ENCODE data around the gene COLEC12.

Gene COLEC12

DNA sequence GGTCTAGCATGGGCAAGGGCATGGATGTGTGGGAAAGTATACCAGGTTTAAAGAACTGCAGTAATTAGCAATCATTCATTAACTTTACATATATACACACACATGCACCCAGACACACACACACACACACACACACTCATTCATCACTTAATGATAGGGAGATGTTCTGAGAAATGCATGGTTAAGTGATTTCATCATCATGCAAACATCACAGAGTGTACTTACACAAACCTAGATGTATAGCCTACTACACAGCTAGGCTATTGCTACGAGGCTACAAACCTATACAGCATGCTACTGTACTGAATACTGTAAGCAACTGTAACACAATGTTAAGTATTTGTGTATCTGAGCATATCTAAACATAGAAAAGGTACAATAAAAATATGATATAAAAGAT is 83.6 kb downstream of the COLEC12 start:
- Histone ChIP-seq H3K36me3 (replicated peaks) (no peaks in the 10 kb centered on the region), H3K4me3 (ENCODE audit: low read depth, low read length) (no peak overlapping the region), H3K27ac (no peak overlapping the region), H3K27me3 (replicated peaks) (no peaks in the 10 kb centered on the region)
- in situ Hi-C loops (cut with HindIII; ENCODE audit: low pct_ligation_motif_present, low sequenced_read_pairs), result no loop called here
- TF ChIP-seq, protein P1, sequence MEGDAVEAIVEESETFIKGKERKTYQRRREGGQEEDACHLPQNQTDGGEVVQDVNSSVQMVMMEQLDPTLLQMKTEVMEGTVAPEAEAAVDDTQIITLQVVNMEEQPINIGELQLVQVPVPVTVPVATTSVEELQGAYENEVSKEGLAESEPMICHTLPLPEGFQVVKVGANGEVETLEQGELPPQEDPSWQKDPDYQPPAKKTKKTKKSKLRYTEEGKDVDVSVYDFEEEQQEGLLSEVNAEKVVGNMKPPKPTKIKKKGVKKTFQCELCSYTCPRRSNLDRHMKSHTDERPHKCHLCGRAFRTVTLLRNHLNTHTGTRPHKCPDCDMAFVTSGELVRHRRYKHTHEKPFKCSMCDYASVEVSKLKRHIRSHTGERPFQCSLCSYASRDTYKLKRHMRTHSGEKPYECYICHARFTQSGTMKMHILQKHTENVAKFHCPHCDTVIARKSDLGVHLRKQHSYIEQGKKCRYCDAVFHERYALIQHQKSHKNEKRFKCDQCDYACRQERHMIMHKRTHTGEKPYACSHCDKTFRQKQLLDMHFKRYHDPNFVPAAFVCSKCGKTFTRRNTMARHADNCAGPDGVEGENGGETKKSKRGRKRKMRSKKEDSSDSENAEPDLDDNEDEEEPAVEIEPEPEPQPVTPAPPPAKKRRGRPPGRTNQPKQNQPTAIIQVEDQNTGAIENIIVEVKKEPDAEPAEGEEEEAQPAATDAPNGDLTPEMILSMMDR (IDR thresholded peaks at IDR 0.05; ENCODE audit: low read depth, low read length, missing control alignments), result no peak
- DNase-seq, result no peak

DNA sequence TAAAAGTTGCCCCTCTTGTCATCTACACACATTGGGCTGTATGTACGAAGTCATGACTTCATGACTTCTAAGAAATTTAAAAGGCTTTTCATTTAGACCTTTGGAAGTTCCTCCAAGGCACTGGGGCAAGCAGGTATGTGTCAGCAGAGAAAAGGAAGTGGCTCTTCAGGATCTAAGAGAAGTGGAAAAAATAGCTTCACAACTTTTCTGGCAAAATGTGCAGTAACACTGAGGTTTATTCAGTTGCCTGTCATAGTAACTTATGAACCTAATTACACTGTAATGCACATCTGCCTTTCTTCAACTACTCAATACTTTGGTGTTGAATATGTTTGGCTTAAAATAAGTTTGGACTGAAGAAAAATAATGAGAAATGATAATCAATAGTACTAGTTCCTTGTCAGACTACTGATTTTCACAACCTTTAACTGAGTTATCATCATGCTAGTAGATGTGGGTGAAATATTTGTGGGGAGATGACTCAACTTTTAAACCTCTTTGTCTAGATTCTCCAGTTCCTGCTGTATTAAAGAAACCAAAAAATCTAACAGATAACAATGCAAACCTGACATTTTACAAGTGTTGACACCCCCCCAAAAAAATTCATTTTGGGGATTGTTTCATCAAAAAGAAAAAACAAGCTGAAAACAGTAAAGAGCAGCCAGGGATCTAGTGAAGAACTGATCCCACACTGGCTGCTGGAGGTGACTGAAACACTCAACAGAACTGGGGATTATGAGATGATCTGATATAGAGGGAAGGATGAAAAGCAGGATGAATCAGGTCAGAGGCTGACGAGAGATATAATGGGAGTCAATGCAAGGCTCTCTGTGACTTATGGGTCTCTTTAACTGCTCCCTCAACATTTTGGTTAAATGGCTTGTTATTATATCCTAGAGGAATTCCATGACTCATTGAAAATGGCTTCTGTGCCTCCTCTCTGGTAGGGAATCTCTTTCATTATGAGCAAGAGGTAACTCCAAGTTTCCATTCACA is 84.6 kb downstream of the COLEC12 start:
- in situ Hi-C loops (cut with HindIII; ENCODE audit: low pct_ligation_motif_present, low sequenced_read_pairs), result no loop called here
- no peaks in the 10 kb centered on the region for H3K36me3 ChIP-seq (replicated peaks)
- peak; percentile 25 for DNase-seq
- H3K27ac ChIP-seq, result peak overlapping the region; percentile 87
- H3K27me3 ChIP-seq (replicated peaks), result no peaks in the 10 kb centered on the region
- TF ChIP-seq, protein P1 (IDR thresholded peaks at IDR 0.05; ENCODE audit: low read depth, low read length, missing control alignments), result no peak
- H3K4me3 ChIP-seq (ENCODE audit: low read depth, low read length), result no peak overlapping the region

DNA sequence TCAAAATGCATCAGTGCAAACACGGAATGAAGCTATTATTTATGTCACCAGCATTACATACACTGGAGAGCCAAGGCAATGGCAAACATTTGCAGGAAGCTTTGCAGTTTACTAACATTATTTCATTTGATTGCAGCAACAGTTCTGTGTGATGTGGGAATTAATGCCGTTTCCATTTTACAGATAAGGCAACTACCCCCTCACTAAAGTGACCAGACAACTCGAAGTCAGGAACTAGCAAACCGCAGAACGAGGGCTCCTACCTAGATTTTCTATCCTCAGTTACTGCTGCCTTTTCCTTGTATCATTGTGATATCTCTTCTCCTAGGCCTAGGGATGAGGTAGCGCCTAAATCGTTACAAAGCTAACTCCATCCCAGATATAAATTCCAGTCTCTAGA is 85.5 kb downstream of the COLEC12 start:
- Histone ChIP-seq H3K36me3 (replicated peaks) (no peaks in the 10 kb centered on the region), H3K27me3 (replicated peaks) (no peaks in the 10 kb centered on the region), H3K27ac (no peak overlapping the region), H3K4me3 (ENCODE audit: low read depth, low read length) (no peak overlapping the region)
- DNase-seq, result no peak
- in situ Hi-C loops (cut with HindIII; ENCODE audit: low pct_ligation_motif_present, low sequenced_read_pairs), result no loop called here
- TF ChIP-seq, protein P1 (IDR thresholded peaks at IDR 0.05; ENCODE audit: low read depth, low read length, missing control alignments), result no peak

DNA sequence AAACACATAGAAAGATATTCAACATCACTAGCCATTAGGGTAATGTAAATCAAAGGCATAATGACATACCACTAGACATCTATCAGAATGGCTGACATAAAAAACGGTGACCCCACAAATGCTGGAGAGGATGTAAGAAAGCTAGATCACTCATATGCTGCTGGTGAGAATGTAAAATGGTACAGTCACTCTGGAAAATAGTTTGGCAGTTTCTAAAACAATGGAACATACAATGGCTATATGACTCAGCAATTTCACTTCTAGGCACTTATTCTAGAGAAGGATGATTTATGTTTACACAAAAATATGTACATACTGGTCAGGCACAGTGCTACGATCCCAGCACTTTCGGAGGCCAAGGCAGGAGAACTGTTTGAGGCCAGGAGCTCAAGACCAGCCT is 87.3 kb downstream of the COLEC12 start:
- H3K36me3 ChIP-seq (replicated peaks), result no peaks in the 10 kb centered on the region
- TF ChIP-seq, protein P1 (IDR thresholded peaks at IDR 0.05; ENCODE audit: low read depth, low read length, missing control alignments), result no peak

DNA sequence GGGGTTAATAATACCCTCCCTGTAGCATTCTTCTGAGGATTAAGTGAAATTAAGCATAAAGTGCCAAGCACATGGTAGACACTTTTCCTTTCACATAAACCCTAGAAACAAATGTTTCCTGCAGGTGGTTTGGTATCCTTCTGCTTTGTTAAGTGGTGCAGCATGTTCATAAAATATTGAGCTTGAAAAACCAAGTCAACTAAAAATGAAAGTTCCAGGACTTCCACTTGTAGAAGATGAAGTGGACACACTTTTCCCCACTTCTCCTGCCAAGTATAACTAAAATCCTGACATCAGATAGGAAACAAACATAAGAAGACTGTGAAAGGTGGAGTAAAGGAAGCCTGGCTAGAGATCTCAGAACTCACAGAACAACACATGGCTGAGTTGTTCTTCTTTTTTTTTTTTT is 90.5 kb downstream of the COLEC12 start:
- no peak overlapping the region for H3K27ac ChIP-seq
- TF ChIP-seq, protein P1 (IDR thresholded peaks at IDR 0.05; ENCODE audit: low read depth, low read length, missing control alignments), result no peak
- no peaks in the 10 kb centered on the region for H3K27me3 ChIP-seq (replicated peaks)
- in situ Hi-C loops (cut with HindIII; ENCODE audit: low pct_ligation_motif_present, low sequenced_read_pairs), result no loop called here
- DNase-seq, result no peak
- H3K36me3 ChIP-seq (replicated peaks), result no peaks in the 10 kb centered on the region
- no peak overlapping the region for H3K4me3 ChIP-seq (ENCODE audit: low read depth, low read length)

More for the DNA sequence above, 87.3 kb downstream of the COLEC12 start:
- DNase-seq, result no peak
- H3K4me3 ChIP-seq (ENCODE audit: low read depth, low read length), result no peak overlapping the region
- in situ Hi-C loops (cut with HindIII; ENCODE audit: low pct_ligation_motif_present, low sequenced_read_pairs), result no loop called here
- no peaks in the 10 kb centered on the region for H3K27me3 ChIP-seq (replicated peaks)
- H3K27ac ChIP-seq, result no peak overlapping the region
